ENCODE data around the gene TUSC2. TPM values are rescaled to one million over a fixed set of nuclear protein-coding genes. Genes with fewer than 3 reads are reported as not detected.
"Not testable (repeated sequence)": the region's sequence is repeated elsewhere in the genome, so short reads cannot be mapped to it uniquely, and the experiment has no call there.

The TUSC2 gene
- total RNA-seq, 4 donors from 2014 or later: 16.0 to 42.9 (median 27.4) TPM

DNA sequence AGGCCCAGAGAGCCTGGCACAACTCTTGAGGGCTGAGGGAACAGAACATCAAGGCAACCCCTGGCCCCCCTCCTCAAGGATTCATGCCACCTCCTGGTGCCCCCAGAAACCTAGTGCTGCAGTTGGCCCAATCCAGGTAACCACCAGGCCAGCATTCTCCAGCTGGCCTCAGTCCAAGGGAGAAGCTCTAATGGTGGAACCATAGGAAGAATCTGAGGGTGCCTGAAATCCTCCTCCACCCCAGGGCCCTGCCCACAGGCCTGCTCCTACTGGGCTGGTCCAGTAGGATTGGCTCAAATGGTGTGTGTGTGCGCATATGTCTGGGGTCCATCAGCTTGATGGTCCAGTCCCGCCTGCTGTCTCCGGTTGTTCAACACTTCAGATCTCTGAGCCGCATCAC is 13.2 kb downstream of the TUSC2 start:
- 93 to 96% methylated on average over 4 of the region's 4 CpGs for WGBS, 2 donors
- Histone ChIP-seq H3K9me3 (no peaks in the 10 kb centered on the region), H3K27me3 (no peaks in the 10 kb centered on the region), H3K4me3 (no peak overlapping the region), H3K4me1 (peaks cover 36 to 88% (median 42%) of the 10 kb centered on the region in 3 donors), H3K27ac (peak overlapping the region; percentile 0 to 98 (median 44)), H3K36me3 (peaks cover 0 to 35% (median 11%) of the 10 kb centered on the region in 3 donors)
- DNase-seq: no peak
- intact Hi-C loops (cut with DNase I): no loop called here
- TF ChIP-seq, protein P1, sequence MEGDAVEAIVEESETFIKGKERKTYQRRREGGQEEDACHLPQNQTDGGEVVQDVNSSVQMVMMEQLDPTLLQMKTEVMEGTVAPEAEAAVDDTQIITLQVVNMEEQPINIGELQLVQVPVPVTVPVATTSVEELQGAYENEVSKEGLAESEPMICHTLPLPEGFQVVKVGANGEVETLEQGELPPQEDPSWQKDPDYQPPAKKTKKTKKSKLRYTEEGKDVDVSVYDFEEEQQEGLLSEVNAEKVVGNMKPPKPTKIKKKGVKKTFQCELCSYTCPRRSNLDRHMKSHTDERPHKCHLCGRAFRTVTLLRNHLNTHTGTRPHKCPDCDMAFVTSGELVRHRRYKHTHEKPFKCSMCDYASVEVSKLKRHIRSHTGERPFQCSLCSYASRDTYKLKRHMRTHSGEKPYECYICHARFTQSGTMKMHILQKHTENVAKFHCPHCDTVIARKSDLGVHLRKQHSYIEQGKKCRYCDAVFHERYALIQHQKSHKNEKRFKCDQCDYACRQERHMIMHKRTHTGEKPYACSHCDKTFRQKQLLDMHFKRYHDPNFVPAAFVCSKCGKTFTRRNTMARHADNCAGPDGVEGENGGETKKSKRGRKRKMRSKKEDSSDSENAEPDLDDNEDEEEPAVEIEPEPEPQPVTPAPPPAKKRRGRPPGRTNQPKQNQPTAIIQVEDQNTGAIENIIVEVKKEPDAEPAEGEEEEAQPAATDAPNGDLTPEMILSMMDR (IDR thresholded peaks at IDR 0.05): no peak
- no peak for TF ChIP-seq POLR2A (IDR thresholded peaks at IDR 0.05)

DNA sequence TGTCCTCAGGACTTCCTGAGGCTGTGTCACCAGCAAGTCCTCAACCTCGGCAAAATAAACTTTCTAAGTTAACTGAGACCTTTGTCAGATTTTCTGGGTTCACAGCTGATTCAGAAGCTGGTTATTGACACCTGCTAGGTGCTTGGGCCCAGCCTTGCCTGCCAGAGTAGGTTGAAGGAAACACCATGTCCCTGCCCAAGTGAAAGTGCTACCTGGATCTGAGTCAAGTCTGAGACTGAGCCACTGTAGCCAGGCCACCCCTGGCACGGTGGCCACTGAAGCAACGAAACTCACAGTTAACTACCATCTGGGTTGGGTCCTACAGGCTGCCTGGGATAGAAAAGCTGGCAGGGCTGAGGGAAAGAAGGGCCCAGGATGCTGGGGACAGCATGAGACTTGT is 13.7 kb downstream of the TUSC2 start:
- Histone ChIP-seq H3K27ac (peak overlapping the region; percentile 0 to 98 (median 44)), H3K36me3 (peaks cover 0 to 30% (median 11%) of the 10 kb centered on the region in 3 donors), H3K4me1 (peaks cover 31 to 88% (median 38%) of the 10 kb centered on the region in 3 donors), H3K27me3 (no peaks in the 10 kb centered on the region), H3K9me3 (no peaks in the 10 kb centered on the region), H3K4me3 (no peak overlapping the region)
- TF ChIP-seq, protein P1 (IDR thresholded peaks at IDR 0.05): no peak
- no peak for TF ChIP-seq POLR2A (IDR thresholded peaks at IDR 0.05)
- 73 to 75% methylated on average over 1 of the region's 3 CpGs for WGBS, 2 donors
- intact Hi-C loops (cut with DNase I): no loop called here
- no peak for DNase-seq

DNA sequence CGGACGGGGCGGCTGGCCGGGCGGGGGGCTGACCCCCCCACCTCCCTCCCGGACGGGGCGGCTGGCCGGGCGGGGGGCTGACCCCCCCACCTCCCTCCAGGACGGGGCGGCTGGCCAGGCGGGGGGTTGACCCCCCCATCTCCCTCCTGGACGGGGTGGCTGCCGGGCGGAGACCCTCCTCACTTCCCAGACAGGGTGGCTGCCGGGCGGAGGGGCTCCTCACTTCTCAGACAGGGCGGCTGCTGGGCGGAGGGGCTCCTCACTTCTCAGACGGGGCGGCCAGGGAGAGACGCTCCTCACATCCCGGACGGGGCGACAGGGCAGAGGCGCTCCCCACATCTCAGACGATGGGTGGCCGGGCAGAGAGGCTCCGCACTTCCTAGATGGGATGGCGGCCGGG is 16.0 kb downstream of the TUSC2 start:
- H3K4me1 ChIP-seq: peaks cover 8 to 65% (median 15%) of the 10 kb centered on the region in 3 donors
- H3K36me3 ChIP-seq; DNase-seq; intact Hi-C loops (cut with DNase I); H3K27ac ChIP-seq; H3K4me3 ChIP-seq; H3K27me3 ChIP-seq; H3K9me3 ChIP-seq: not testable (repeated sequence)
- WGBS, 2 donors: no CpG with 5 or more reads among the region's 32 CpGs

DNA sequence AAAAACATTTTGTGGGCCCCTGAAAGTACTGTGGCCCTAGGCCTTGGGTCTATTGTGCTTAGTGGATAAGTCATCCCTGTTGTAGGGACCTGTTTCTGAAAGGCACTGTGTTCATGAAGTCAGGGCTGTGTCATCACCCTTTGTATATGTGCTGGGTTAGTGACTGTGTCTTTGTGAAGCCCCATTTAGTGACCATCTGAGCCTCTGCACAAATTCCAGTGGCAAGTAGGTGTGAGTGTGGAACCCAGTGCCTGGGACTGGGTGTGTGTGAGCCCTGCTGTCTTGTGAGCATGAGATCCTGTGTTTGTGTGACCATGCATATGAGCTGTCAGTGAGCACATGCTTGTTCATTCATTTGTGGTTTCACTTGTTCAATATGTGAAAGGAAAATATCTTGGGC is 23.4 kb downstream of the TUSC2 start:
- intact Hi-C loops (cut with DNase I): no loop called here
- no peak overlapping the region for H3K4me3 ChIP-seq
- DNase-seq: no peak
- no peaks in the 10 kb centered on the region for H3K27me3 ChIP-seq
- peaks cover 0 to 5% (median 0%) of the 10 kb centered on the region in 3 donors for H3K9me3 ChIP-seq
- no peaks in the 10 kb centered on the region for H3K36me3 ChIP-seq
- peak overlapping the region in 1 of 4 donors; percentile 16 for H3K27ac ChIP-seq
- no peak for TF ChIP-seq POLR2A (IDR thresholded peaks at IDR 0.05)
- TF ChIP-seq, protein P1 (IDR thresholded peaks at IDR 0.05): no peak
- H3K4me1 ChIP-seq: peaks cover 24 to 53% (median 27%) of the 10 kb centered on the region in 3 donors

DNA sequence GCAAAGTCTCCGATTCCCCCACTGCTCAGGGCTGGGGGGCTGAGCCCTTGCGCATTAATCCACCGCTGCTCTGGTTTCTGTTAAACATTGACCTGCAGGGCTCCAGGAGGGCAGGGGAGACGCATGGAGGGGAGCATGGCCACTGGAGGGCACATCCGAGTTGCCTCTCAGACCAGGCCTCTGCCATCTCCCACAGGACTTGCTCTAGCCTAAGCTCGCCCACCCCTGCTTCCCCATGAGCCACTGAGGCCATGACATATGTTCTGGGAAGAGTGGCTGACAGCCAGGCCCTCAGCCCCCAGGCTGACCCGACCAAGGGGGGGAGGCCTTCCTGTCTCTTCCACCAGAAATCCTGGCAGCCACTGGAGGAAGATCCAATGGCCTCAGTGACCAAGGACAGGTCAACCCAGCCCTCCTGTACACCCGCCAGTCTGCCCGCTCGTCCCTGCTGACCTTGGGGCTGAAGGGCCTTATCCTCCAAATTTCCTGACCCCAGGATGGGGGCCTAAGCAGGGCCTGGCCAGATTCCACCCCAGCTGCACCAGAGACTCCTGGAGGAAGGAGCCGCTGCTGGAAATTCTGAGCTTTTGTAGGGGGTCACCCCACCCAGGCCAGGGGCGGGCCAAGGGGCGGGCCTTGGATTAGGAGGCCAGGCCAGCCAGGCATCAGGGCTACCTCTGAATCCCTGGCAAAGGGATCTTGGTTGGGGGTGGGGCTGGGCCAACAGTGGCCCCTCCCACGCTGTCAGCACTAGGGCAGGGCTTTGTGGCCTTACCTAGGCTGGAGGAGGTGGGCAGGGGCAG is 24.8 kb downstream of the TUSC2 start, which contains the start of gene HYAL1:
HYAL1 (minus strand) TSS at position 562 of the 803 bp plus-strand sequence. CDS start 618 bp downstream, outside the sequence.
- Histone ChIP-seq H3K36me3 (no peaks in the 10 kb centered on the region), H3K27me3 (no peaks in the 10 kb centered on the region), H3K9me3 (peaks cover 0 to under 1% (median 0%) of the 10 kb centered on the region in 3 donors), H3K4me1 (peaks cover 30 to 58% (median 33%) of the 10 kb centered on the region in 3 donors), H3K4me3 (peak within 1 kb of the TSS in 2 of 4 donors; percentile 19 to 53), H3K27ac (peak within 1 kb of the TSS; percentile 44 to 94 (median 82))
- intact Hi-C loops (cut with DNase I): no loop called here
- DNase-seq: no peak
- no peak for TF ChIP-seq POLR2A (IDR thresholded peaks at IDR 0.05)
- TF ChIP-seq, protein P1 (IDR thresholded peaks at IDR 0.05): peak in 1 of 6 experiments; percentile 25
- WGBS, 2 donors: 62 to 82% methylated on average over 3 to 7 of the region's 14 CpGs

All from esophagus squamous epithelium (tissue), 5 donors.